ENCODE data around the gene ADAMTS2.

GRCh38 chr5:179160584-179160983 lies 184.7 kb downstream of the ADAMTS2 start:
- TF ChIP-seq EZH2 (IDR thresholded peaks at IDR 0.05; ENCODE audit: insufficient read depth, poor library complexity, severe bottlenecking), result no peak
- TF ChIP-seq EZH2phosphoT487 (IDR thresholded peaks at IDR 0.05; ENCODE audit: insufficient read depth, low read depth), result no peak
